Stimulated activated naive CD4-positive, alpha-beta T cell treated with Interleukin-2 at 50 U/mL for 16 hours (primary cell): ENCODE results near the gene MLEC.
"Not testable (repeated sequence)": the region's sequence is repeated elsewhere in the genome, so short reads cannot be mapped to it uniquely, and the experiment has no call there.

ENCODE experiments used
- DNase-seq: peaks from one replicate; lab custom pipeline; 2025; lab: John Stamatoyannopoulos, UW

The MLEC gene

DNA sequence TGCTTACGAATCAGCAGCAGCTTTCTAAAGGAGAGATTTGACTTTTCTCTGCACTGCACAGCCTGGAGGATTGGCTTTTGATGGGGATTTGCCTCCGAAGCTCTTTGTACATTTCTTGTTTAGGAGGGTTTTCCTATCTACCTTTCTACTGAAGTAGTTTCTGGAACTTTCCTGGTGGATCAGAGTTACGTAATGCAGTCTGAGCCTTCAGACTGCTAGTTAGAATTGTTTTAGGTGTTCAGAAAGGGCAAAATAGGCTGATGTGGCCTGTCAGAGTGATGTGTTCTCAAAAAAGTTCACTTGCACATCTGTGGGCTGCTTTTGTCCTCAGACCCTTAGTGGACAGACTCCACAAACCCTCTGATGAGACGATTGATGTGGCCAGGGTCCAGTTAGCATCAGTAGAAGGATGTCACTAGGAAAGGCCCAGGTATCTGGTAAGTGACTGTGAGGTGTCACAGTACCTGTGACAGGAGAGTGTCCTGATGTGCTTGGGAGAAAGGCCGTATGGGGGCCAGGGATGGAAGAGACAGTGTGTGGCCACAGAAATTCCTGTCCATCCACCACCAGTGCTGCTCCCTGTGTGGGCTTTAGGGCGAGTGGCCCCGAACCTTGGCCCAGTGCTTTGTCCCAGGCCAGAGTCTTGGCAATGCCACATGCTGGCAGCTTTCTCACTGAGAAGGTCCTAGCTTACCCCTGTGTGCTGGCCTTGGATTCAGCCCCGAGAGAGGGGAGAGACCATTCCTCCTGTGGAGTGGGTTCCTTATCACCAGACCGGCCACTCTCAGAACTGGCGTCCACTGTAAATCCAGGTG, 34.2 kb downstream of the MLEC start:
- no peak for DNase-seq

DNA sequence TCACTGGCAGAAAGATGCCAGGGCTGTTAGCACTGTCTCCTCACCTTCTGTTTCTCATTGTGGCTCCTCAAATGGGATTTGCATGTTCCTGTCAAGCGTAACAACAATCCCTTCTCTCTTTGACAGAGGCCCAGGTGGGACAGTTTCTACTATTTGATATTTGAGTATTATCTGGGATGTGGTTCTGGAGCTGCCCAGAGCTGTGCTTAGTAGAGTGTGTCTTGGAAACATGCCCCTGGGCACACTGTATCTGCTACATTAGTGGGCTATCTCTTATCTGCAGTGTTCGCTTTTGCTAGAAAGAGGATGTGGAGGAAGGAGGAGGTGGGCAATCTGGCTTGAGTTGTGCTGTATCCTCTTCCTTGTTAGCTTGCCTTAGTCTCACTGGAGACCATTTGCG, 34.9 kb downstream of the MLEC start:
- no peak for DNase-seq

DNA sequence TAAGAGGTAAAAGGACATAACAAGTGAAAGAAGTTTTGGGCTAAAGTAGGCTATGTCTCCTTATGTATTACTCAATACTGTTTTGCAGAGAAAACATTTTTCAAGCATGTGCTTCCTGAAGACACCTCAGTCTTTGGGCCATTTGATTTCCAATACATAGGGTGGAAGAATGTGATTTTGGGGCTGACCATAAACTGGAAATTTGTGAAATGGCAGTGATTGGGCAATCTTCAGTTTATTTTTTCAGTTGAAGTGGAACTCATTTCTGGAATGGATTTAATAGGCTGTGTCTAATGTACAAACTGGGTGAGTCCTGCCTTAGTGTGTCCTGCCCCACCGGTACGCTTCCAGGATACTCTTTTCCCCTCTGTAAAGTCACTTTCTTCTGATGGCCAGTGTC, 35.8 kb downstream of the MLEC start:
- DNase-seq, result no peak

DNA sequence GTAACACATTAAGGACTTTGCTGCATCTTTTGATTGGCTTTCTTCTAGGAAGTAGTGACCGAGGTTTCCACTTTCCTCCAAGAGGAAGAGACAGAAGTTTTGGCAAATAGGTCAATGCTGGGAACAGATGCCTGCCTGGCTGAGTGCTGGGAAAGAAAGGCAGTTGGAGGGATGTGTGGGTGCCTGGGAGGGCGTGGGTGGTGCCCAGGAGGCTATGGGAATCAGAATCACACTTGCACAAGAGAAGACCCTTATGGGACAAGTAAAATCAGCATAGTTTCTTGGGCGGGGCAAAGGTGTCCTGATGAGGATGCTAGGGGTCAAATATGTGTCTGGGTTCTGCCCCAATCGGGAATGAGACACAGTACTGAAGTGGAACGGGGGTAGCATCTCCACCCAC, 37.8 kb downstream of the MLEC start:
- no peak for DNase-seq

DNA sequence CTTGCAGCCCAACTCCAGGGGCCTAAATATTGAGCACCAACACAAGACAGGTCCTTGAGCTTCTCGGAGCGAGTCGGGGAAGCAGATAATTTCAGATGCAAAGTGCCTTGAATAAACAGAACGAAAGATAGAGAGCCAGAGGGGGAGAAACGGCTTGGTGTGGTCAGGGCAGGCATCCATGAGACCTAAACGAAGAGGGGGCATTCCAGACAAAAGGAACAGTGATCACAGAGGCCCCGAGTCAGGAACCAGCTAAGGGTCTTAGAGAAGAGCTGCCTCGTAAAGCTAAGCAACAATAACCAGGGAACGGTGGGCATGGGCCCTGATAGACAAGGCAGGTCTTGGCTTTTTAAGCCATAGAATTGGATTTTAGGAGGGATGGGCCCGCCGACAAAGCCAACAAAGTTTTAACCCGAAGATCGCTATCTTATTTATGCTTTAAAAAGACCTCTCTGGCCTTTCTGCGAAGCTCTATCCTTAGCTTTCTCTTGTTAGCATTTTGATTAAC, 38.3 kb downstream of the MLEC start:
- DNase-seq, result no peak

DNA sequence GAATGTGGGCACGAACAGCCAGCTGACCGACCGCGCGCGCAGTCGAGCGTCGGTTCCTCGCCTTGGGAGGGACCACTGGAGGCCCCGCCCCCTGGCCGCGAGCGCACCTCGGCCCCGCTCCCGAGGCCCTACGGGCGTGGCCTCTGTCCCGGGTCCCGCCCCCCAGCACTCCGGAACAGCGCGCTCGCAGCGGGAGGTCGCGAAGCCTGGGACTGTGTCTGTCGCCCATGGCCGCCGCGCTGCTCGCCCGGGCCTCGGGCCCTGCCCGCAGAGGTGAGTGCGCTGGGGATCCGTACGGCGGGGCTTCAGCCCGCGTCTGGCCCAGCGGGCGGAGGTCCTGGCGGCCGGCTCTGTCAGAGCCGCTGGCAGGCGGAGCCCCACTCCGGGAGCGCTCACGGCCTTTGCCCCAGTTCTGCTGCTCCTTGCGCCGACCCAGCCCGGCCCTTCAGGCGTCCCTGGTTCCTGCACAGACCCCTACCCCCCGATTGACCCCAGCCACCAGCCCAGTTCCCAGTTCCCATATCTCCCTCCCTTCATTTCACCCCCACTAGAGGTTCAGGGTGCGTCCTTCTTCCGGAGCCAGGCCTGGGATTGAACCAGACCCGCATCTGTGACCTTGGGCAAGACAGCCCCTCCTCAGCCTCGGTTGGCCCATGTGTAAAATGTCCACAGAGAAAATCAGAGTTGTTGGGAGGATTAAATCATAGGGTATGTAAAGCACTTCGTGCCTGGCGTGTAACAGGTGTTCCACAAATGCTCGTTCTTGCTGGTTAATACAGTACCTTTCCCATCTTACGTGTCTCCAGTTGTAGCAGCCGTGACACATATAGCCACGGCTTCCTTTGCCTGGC, 38.9 kb downstream of the MLEC start, which contains the start of gene ACADS:
Gene ACADS (plus strand): TSS at position 168 of the 851 bp plus-strand sequence. CDS start 60 bp downstream, at position 228.
- DNase-seq, result peak; percentile 86

DNA sequence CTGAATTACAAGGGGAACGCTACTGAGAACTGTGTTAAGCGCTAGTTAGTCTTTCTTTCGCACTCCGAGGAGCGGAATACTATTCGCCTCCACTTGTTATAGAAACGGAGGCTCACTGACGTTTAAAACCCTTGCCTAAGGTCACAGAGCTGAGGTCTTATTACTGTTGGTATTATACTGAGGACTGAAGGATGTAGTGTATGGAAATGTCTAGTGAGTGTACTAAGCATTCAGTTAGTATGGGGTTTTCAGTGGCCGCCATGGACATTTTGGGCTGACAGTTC, 39.5 kb downstream of the MLEC start:
- DNase-seq, result no peak

DNA sequence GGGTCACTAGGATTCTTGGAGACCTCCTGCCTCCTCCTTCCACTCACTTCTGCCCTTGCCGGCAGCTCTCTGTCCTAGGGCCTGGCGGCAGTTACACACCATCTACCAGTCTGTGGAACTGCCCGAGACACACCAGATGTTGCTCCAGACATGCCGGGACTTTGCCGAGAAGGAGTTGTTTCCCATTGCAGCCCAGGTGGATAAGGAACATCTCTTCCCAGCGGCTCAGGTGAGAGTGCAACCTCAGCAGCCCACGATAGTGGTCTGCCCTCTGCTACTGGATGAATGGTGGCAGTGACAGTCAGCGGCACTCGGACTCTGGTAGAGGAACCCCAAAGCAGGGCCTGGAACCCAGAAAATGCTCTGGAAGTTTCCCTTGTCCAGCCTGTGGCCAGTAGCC, 40.0 kb downstream of the MLEC start:
- no peak for DNase-seq

DNA sequence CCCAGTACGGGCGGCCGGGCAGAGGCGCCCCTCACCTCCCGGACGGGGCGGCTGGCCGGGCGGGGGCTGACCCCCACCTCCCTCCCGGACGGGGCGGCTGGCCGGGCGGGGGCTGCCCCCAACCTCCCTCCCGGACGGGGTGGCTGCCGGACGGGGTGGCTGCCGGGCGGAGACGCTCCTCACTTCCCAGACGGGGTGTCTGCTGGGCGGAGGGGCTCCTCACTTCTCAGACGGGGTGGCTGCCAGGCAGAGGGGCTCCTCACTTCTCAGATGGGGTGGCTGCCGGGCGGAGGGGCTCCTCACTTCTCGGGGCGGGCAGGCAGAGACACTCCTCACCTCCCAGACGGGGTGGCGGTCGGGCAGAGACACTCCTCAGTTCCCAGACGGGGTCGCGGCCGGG, 45.2 kb downstream of the MLEC start:
- not testable (repeated sequence) for DNase-seq

DNA sequence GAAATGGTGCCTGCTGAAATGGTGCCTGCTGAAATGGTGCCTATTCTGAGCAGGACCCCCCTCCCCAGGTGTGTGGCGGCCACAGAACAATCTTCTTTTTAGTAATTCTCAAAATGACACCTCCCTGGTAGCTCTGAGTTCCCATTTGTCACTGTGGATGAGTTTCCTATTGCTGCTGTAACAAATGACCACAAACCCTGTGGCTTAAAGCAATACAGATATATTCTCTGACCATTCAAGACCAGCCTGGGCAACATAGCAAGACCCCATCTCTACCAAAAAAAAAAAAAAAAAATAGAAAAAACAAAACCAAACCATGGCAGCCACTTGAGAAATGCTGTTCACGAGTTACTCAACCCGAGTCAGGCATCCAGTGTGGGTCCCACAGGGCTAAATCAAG, 46.6 kb downstream of the MLEC start:
- DNase-seq, result no peak

DNA sequence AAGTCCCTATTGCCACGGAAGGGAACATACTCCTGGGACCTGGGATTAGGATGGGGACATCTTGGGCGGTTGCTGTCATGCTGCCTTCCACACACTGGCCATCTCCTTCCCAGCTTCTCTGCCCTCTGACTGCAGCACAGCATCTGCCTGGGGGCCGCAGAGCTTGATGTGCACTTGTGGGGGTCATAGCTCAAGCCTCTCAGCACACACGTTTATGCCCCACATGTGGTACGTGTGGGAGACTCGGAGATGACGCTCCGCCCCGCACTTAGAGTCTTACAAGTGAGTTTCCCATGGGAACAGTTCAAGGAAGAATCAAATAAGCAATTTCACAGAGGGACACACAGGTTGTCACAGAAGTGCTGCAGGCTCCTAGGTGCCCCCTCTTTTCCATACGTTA, 47.3 kb downstream of the MLEC start:
- no peak for DNase-seq

DNA sequence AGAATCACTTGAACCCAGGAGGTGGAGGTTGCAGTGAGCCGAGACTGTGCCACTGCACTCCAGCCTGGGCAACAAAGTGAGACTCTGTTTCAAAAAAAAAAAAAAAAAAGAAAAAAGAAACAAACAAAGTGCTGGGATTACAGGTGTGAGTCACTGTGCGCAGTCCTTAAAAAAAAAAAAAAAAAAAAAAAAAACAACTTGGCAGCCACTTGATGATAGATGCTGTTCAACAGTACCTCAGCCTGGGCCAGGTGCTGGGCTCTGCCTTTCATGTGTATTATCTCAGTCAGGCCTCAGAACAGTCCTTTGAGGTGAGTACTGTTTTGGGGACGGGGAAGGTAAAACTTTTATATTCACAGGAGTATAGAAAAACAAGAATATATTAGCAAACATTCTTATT, 48.2 kb downstream of the MLEC start:
- DNase-seq, result no peak

DNA sequence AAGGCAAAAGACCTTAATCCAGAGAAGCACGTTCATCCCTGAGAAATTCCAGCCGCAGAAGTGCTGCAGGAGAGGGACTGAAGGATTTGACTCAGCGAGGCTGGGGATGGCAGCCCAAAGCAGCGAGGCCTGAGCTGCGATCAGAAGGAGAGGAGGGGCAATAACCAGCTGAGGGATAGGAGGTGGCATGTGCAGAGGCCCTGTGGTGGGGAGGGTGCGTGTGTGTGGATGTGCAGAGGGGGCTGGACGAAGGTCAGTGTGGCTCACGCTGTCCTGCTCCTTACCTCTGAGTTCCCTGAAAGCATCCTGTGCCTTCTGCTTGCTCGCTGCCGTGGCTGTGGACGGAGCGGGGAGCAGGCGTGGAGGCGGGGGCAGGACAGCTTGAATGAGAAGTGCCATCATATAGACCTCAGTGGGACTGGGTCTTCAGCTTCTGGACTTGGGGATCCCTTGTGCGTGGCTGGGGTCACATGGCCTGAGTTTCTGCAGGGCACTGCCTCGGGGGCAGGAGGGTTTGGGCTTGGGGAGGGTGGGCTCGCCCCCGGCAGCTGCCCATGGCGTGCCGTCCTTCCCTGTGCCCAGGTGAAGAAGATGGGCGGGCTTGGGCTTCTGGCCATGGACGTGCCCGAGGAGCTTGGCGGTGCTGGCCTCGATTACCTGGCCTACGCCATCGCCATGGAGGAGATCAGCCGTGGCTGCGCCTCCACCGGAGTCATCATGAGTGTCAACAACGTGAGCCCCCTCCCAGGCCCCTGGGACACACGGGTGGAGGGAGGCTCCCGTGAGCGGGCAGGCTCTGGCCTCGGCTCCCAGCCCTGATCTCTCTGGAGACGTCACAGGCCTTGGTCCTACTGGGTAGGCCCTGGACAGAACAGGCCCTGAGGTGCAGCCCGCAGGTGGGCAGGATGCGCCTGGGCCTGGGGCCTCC, 49.7 kb downstream of the MLEC start:
- no peak for DNase-seq

DNA sequence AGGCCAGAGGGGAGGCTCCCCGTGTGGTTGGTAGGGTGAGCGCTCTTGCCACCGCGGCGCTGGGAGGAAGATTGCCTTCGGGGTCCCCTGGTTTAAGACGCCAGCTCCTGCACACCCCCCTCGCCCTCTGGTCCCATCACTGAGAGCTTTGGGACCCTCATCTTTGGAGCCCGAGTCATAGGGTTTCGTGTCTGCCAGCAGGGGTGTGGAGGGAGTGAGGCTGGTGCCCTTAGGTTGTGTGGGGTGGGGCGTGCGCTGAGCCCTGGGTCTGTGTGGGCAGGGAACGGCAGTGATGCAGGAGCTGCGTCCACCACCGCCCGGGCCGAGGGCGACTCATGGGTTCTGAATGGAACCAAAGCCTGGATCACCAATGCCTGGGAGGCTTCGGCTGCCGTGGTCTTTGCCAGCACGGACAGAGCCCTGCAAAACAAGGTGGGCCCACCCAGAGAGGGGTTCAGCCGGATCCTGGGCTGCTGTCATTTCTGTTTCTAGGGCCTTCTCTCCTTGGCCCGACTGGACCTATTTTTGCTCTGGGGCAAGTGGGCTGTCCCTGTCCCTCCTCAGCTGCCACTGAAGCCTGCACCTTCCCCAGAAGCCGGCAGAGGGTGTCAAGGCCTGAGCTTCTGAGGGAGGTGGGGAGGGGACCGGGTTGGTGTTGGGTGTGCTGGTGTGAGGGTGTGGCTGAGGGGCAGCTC, 50.8 kb downstream of the MLEC start:
- no peak for DNase-seq

DNA sequence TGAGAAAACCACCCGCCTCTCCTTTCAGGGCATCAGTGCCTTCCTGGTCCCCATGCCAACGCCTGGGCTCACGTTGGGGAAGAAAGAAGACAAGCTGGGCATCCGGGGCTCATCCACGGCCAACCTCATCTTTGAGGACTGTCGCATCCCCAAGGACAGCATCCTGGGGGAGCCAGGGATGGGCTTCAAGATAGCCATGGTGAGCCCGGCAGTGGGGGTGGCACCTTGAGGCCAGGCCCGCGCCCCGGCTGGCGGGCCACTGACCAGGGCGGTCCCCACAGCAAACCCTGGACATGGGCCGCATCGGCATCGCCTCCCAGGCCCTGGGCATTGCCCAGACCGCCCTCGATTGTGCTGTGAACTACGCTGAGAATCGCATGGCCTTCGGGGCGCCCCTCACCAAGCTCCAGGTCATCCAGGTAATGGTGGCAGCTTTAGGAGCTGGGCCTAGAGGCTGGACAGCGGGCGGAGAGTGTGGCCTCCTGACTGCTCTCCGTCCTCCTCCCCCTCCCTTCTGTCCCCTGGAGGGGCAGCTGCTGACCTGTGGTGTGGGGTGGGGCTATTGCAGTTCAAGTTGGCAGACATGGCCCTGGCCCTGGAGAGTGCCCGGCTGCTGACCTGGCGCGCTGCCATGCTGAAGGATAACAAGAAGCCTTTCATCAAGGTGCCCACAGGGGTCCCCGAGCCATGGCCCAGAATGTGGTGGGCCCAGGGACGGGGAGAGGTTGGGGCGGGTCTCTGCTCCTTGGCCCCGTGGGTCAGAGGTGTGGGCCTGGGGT, 51.5 kb downstream of the MLEC start:
- no peak for DNase-seq

DNA sequence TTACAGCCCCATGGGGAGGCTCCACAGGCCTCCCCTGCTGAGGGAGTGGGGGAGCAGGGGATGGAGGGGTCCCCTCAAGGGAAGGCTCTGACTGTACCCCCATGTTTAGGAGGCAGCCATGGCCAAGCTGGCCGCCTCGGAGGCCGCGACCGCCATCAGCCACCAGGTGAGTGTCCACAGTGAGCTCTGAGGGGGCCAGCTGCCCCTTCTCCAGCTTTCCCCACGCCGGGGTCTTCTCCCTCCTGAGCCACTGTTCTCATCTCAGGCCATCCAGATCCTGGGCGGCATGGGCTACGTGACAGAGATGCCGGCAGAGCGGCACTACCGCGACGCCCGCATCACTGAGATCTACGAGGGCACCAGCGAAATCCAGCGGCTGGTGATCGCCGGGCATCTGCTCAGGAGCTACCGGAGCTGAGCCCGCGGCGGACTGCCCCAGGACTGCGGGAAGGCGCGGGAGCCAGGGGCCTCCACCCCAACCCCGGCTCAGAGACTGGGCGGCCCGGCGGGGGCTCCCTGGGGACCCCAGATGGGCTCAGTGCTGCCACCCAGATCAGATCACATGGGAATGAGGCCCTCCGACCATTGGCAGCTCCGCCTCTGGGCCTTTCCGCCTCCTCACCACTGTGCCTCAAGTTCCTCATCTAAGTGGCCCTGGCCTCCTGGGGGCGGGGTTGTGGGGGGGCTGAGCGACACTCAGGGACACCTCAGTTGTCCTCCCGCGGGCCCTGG, 52.2 kb downstream of the MLEC start:
- DNase-seq, result no peak

DNA sequence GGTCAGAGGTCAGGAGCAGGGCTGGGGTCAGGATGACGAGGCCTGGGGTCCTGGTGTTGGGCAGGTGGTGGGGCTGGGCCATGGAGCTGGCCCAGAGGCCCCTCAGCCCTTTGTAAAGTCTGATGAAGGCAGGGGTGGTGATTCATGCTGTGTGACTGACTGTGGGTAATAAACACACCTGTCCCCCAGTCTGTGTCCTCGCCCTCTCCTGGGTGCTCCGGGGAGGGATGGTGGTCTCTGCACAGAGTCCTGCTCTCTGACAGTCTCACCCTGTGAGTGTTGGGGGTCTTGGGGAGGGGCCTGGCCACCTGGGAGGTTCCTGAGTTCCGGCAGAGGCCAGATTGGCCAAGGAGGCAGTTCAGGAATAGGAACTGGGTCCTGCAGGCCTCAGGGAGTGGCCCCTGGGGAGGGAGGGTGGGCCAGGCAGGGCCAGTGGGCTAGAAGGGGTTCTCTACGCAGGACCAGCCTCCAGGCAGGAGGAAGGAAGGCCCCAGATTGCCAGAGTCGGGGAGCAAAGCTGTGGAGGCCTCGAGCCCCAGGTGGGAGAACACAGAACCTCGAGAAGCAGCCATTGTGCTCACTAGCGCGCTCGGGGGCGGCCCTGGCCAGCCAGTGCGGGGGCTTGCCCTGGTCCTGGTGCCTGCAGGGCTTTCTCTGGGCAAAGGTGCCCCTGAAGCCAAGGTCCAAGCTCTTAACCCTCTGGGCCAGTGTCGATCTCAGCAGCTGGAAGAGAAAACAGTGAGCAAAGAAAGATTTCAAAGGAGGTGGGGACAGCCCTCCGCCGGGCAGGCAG, 53.1 kb downstream of the MLEC start:
- DNase-seq, result no peak

DNA sequence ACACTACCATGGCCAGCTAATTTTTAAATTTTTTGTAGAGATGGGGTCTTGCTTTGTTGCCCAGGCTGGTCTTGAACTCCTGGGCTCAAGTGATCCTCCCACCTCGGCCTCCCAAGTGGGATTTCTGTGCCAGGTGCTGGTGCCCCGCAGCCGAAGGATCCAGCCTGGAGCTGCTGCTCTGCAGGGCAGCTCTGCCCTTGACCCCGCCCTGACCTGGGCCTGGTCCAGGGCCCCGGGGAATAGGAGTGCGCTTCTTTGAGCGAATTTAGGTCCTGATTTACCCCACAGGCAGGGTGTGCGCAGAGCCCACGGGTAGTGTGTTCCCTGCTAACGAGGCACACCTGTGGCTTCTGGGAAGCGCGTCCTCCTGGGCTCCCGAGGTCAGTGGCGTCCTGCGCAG, 53.9 kb downstream of the MLEC start:
- no peak for DNase-seq
